Fibroblast of lung (primary cell): ENCODE data around the gene HEBP1. TPM values are rescaled to one million over a fixed set of nuclear protein-coding genes. Genes with fewer than 3 reads are reported as not detected.
A peak's percentile ranks its signal among the peaks of the same experiment; 100 is the strongest.

Experiments
- DNase-seq, 2 donors: peaks; one replicate each; pipeline versions ENCODE4 v3.0.0 to v3.0.0-alpha.2; 2010; ENCODE audit warnings: low read depth in 2 of 2
- H2AFZ ChIP-seq: 2 replicates; pipeline ENCODE4 v1.5.1; 2012; ENCODE audit warnings: low read length, control low read depth, inconsistent platforms
- H3K27ac ChIP-seq: 2 replicates; pipeline ENCODE4 v1.5.1; 2011; ENCODE audit warnings: low read length, control low read depth; ENCODE audit not compliant: insufficient read depth
- H3K27me3 ChIP-seq: 2 replicates; pipeline ENCODE4 v1.5.1; 2011; ENCODE audit warnings: mild to moderate bottlenecking, low read length; ENCODE audit not compliant: control insufficient read depth, insufficient read depth
- H3K36me3 ChIP-seq: 2 replicates; pipeline ENCODE4 v1.5.1; 2011; ENCODE audit warnings: low read length; ENCODE audit not compliant: control insufficient read depth, insufficient read depth
- H3K4me1 ChIP-seq: 2 replicates; pipeline ENCODE4 v1.5.1; 2011; ENCODE audit warnings: low read length; ENCODE audit not compliant: control insufficient read depth, insufficient read depth; ENCODE audit errors: extremely low read depth
- H3K4me2 ChIP-seq: 2 replicates; pipeline ENCODE4 v1.5.1; 2011; ENCODE audit warnings: low read length, control low read depth; ENCODE audit not compliant: insufficient read depth; ENCODE audit errors: extremely low read depth
- H3K4me3 ChIP-seq, 4 experiments: fragments of 200-600 bp in 1 of 4; sonication (generic) in 1 of 4; replicated peaks in 1 of 4; 2 replicates each; pipeline ENCODE4 v1.5.1; 2011 to 2016; ENCODE audit warnings: low read length in 4 of 4, low read depth in 3 of 4, mild to moderate bottlenecking in 3 of 4, control low read depth in 2 of 4, inconsistent platforms in 1 of 4, mixed read lengths in 1 of 4; ENCODE audit not compliant: insufficient read depth in 1 of 4; ENCODE audit errors: control extremely low read depth in 1 of 4
- H3K79me2 ChIP-seq: 2 replicates; pipeline ENCODE4 v1.5.1; 2012; ENCODE audit warnings: mild to moderate bottlenecking, low read length, inconsistent platforms; ENCODE audit not compliant: control insufficient read depth, insufficient read depth
- H3K9ac ChIP-seq: 2 replicates; pipeline ENCODE4 v1.5.1; 2011; ENCODE audit warnings: mild to moderate bottlenecking, low read length, control low read depth; ENCODE audit not compliant: insufficient read depth
- H3K9me3 ChIP-seq: 2 replicates; pipeline ENCODE4 v1.5.1; 2012; ENCODE audit warnings: low read depth, low read length; ENCODE audit not compliant: control insufficient read depth, insufficient read depth
- H4K20me1 ChIP-seq: 2 replicates; pipeline ENCODE4 v1.5.1; 2011; ENCODE audit warnings: low read length; ENCODE audit not compliant: control insufficient read depth, insufficient read depth; ENCODE audit errors: extremely low read depth
- EZH2 ChIP-seq: IDR thresholded peaks from 2 replicates; pipeline ENCODE4 v1.5.1; 2012; ENCODE audit warnings: low read length, control low read depth, mild to moderate bottlenecking; ENCODE audit errors: missing control alignments
- polyA plus RNA-seq, 2 donors: library from polyadenylated mRNA; depleted of rRNA in 1 of 2; stranded (reverse) in 1 of 2; unstranded in 1 of 2; fragments of >200 nt; gene quantifications; 2 replicates each; pipeline ENCODE4 v1.2.1, GENCODE V29; 2011 to 2012; ENCODE audit warnings: missing spikeins in 1 of 2
- total RNA-seq: library from RNA; depleted of rRNA; stranded (reverse); fragments of >200 nt; gene quantifications from 2 replicates; pipeline ENCODE4 v1.2.1, GENCODE V29; 2014
- TF ChIP-seq, protein P1 (sequence below), 2 donors: IDR thresholded peaks in 1 of 2; conservative IDR thresholded peaks in 1 of 2; 1 replicate in 1 of 2; 2 replicates in 1 of 2; pipeline ENCODE4 v1.5.1; 2011 to 2012; ENCODE audit warnings: low read length in 2 of 2, control low read depth in 1 of 2, inconsistent platforms in 1 of 2, low read depth in 1 of 2, mild to moderate bottlenecking in 1 of 2

HEBP1 gene
- total and polyA plus RNA-seq, 2 donors (not counting 1 experiment from before 2014, with no cell fraction given) = 33.7 to 78.2 TPM

DNA sequence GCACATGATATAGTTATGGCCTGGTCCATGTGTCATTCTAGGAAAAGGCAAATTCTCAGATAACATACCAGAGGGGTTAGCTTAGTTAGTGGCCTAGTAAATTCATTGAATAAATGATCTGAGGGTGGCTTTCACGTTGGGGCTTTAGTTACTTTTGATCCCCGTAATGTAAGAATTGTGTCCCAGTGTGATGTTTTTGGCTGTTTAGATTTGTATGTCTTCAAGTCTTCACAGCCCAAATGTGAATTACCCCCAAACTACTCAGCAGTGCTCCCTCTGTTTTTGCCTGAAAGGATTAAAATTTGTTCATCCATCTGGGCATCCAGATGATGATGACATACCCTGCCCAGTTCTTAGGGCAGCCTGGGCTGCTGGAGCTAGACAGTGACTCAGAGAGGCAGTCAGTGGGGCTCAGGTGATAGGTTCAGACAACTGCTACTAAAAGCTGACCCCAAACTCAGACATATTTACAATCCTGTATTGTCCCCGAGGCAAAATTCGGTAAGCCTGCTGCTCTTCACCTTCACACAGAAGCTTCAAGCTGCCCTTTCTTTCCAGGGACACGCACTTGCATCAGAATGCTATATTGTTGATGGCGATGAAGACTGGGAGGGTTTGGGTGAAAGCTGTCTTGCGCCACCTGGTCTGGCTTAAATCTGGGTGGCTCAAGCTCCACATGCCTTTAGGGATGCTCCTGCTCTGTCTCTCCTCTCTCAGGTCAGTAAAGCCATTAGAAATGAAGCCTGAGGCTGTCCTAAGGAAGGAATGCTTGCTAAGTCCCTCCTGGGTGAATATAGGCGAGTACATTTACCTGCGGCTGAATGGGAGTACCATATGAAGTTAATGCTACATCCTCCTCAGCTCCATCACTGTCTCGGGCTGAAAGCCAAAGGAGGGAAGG, 58.4 kb downstream of the HEBP1 start:
- no peaks in the 10 kb centered on the region for H3K36me3 ChIP-seq
- H3K4me1 ChIP-seq = peaks cover 3% of the 10 kb centered on the region
- no peak overlapping the region for H3K9ac ChIP-seq
- no peak overlapping the region for H3K4me2 ChIP-seq
- H2AFZ ChIP-seq = no peak overlapping the region
- no peaks in the 10 kb centered on the region for H3K27me3 ChIP-seq
- H4K20me1 ChIP-seq = no peaks in the 10 kb centered on the region
- no peaks in the 10 kb centered on the region for H3K79me2 ChIP-seq
- H3K9me3 ChIP-seq = no peaks in the 10 kb centered on the region
- H3K4me3 ChIP-seq = no peak overlapping the region
- no peak for DNase-seq
- H3K27ac ChIP-seq = no peak overlapping the region
- TF ChIP-seq EZH2 = no peak
- TF ChIP-seq, protein P1, sequence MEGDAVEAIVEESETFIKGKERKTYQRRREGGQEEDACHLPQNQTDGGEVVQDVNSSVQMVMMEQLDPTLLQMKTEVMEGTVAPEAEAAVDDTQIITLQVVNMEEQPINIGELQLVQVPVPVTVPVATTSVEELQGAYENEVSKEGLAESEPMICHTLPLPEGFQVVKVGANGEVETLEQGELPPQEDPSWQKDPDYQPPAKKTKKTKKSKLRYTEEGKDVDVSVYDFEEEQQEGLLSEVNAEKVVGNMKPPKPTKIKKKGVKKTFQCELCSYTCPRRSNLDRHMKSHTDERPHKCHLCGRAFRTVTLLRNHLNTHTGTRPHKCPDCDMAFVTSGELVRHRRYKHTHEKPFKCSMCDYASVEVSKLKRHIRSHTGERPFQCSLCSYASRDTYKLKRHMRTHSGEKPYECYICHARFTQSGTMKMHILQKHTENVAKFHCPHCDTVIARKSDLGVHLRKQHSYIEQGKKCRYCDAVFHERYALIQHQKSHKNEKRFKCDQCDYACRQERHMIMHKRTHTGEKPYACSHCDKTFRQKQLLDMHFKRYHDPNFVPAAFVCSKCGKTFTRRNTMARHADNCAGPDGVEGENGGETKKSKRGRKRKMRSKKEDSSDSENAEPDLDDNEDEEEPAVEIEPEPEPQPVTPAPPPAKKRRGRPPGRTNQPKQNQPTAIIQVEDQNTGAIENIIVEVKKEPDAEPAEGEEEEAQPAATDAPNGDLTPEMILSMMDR (conservative IDR thresholded peaks at IDR 0.05 in 1 of 2, IDR thresholded peaks at IDR 0.05 in 1 of 2; ENCODE audit: low read depth in 1 of 2, low read length in 2 of 2) = no peak

DNA sequence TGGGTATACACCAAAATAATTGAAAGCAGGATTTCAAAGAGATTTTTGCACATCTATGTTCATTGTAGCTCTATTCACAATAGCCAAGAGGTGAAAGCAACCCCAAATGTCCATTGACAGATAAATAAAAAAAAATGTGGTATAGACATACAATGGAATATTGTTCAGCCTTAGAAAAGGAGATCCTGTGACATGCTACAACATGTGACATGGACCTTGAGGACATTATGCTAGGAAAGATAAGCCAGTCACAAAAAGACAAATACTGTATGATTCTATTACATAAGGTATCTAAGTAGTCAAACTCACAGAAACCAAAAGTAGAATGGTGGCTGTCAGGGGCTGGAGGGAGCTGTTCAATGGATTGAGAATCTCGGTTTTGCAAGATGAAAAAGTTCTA, 60.2 kb downstream of the HEBP1 start:
- H3K4me2 ChIP-seq = no peak overlapping the region
- peaks cover 3% of the 10 kb centered on the region for H3K4me1 ChIP-seq
- no peak overlapping the region for H2AFZ ChIP-seq
- H3K27me3 ChIP-seq = no peaks in the 10 kb centered on the region
- H3K9ac ChIP-seq = no peak overlapping the region
- no peak for DNase-seq
- H3K27ac ChIP-seq = no peak overlapping the region
- TF ChIP-seq EZH2 = no peak
- TF ChIP-seq, protein P1 (conservative IDR thresholded peaks at IDR 0.05 in 1 of 2, IDR thresholded peaks at IDR 0.05 in 1 of 2; ENCODE audit: low read depth in 1 of 2, low read length in 2 of 2) = no peak
- no peaks in the 10 kb centered on the region for H4K20me1 ChIP-seq
- no peaks in the 10 kb centered on the region for H3K36me3 ChIP-seq
- H3K79me2 ChIP-seq = no peaks in the 10 kb centered on the region
- no peaks in the 10 kb centered on the region for H3K9me3 ChIP-seq
- H3K4me3 ChIP-seq = no peak overlapping the region

DNA sequence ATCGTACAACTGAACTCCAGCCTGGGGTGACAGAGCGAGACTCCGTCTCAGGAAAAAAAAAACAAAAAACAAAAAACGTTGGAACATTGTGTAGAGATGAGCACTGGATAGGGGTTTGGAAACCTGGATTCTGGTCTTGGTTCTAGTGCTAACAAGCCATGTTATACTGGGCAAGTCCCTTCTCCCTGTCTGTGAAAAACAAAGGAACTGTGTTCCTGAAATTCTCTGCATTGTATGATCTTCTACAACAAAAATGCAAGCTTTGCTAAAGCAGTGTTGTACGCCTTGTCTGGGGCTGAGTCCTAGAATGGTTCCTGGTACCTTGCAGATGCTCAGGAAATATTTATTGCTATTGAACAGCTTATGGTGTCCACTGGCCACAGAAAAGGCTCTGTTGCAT, 61.5 kb downstream of the HEBP1 start:
- Histone ChIP-seq H3K4me2 (no peak overlapping the region), H3K79me2 (no peaks in the 10 kb centered on the region), H3K9ac (no peak overlapping the region), H3K4me1 (peaks cover 2% of the 10 kb centered on the region), H3K27me3 (no peaks in the 10 kb centered on the region), H4K20me1 (no peaks in the 10 kb centered on the region), H2AFZ (no peak overlapping the region), H3K4me3 (no peak overlapping the region), H3K36me3 (no peaks in the 10 kb centered on the region), H3K27ac (no peak overlapping the region), H3K9me3 (no peaks in the 10 kb centered on the region)
- no peak for TF ChIP-seq EZH2
- TF ChIP-seq, protein P1 (conservative IDR thresholded peaks at IDR 0.05 in 1 of 2, IDR thresholded peaks at IDR 0.05 in 1 of 2; ENCODE audit: low read depth in 1 of 2, low read length in 2 of 2) = no peak
- peak in 1 of 2 donors; percentile 17 for DNase-seq
